Activated CD8-positive, alpha-beta memory T cell treated with anti-CD3 and anti-CD28 coated beads, Interleukin-2, amount 50 U/mL, for 24 hours (primary cell): ENCODE results near the gene HAPSTR1.
A peak's percentile ranks its signal among the peaks of the same experiment; 100 is the strongest.
"Not testable (repeated sequence)": the region's sequence is repeated elsewhere in the genome, so short reads cannot be mapped to it uniquely, and the experiment has no call there.

ENCODE experiments used
- DNase-seq: peaks from one replicate; pipeline ENCODE4 v3.0.0-alpha.2; 2020; ENCODE audit errors: extremely low read depth

HAPSTR1 gene, protein sequence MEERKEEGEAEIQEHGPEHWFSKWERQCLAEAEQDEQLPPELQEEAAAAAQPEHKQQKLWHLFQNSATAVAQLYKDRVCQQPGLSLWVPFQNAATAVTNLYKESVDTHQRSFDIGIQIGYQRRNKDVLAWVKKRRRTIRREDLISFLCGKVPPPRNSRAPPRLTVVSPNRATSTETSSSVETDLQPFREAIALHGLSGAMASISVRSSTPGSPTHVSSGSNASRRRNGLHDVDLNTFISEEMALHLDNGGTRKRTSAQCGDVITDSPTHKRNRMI

GRCh38 chr16:9090960-9091866 is at the start of gene HAPSTR1:
HAPSTR1 (plus strand) TSS chr16:9091644; CDS start chr16:9092045, 401 bp downstream.
- peak; percentile 98 for DNase-seq

DNA sequence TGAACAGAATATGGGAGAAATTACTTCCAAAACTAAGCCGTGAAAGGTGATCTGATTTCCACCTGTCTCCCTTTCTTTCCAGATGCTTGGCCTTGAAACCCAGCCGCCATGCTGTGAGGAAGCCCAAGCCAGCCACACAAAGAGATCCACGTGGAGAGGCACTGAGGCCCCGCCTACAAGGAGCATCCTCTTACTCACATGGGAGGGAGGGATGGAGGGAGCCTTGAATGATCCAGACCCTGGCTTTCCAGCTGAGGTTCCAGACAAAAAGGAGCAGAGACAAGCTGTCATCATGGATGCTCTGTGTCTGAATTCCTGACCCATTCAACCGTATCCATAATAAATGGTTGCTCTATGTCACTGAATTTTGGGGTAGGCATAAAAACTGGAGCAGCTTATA is 48.9 kb upstream of the HAPSTR1 start:
- DNase-seq = no peak

DNA sequence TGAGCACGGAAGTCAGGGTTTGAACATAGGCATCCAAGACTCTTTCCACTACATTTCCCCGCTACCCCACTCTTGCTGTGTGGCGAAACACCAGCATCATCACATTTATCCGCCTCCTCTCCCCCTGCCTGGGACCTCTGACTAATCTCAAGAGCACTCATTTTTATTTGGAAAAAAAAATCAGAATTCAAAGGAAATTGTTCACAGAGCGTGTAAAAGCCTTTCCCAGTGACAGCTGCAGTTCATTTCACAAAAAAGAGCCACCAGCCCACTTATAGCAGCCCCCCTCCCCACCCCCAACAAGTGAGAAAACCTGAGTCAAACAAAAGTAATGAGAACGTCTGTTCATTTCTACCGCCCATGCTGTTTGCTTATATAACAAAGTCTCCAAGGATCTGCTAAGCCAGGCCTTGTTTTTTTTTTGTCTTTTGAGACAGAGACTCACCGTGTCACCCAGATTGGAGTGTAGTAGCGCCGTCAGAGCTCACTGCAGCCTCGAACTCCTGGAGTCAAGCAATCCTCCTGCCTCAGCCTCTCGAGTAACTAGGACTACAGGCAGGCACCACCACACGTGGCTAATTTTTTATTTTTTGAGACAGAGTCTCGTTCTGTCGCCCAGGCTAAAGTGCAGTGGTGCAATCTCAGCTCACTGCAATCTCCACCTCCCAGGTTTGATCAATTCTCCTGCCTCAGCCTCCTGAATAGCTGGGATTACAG is 48.3 kb upstream of the HAPSTR1 start:
- DNase-seq = no peak

GRCh38 chr16:9045562-9045961 is 45.9 kb upstream of the HAPSTR1 start:
- not testable (repeated sequence) for DNase-seq

DNA sequence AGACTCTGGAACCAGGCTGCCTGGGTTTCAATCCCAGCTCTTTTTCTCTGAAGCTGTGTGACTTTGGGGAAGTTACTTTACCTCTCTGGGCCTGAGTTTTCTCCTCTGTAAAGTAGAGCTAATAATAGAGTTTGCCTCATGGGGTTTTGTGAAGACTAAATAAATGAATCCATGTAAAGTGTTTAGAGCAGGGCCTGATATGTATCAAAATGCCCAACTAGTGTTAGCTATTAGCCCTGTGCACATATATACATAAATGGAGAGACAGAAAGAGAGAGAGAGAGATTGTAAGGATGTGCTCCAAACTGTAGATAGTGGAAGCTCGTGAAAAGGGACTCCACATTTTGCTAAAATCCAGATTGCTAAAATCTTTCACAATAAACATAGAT is 44.8 kb upstream of the HAPSTR1 start:
- no peak for DNase-seq

DNA sequence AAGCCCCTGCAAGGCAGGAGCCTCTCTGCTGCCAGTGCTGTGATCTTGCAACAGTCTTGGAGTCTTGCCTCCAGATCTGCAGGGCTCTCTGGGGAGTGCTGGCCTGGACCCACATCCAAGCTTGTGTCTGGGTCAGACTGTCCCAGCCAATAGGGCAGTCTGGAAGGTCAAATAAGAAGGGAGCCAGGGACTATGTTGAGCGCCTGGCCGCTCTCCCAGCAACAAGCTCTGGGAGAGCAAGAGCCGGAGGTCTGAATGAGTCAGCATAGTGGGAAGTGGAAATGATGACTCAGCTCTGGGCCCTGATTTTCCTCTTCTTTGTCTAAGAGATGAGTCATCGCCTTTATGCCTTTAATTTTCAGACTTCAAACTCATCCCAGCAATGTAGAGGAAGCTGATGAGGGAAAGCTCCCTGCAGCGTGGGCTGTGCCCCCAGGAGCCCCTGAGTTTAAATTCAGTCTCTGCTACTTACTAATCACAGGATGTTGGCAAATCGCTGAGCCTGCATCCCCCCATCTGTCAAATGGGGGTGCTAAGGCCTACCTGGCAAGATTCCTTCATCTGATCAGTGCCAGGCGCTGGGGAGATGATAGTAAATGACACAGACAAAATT is 43.6 kb upstream of the HAPSTR1 start:
- DNase-seq = no peak

GRCh38 chr16:9048302-9048700 is 43.1 kb upstream of the HAPSTR1 start:
- no peak for DNase-seq

DNA sequence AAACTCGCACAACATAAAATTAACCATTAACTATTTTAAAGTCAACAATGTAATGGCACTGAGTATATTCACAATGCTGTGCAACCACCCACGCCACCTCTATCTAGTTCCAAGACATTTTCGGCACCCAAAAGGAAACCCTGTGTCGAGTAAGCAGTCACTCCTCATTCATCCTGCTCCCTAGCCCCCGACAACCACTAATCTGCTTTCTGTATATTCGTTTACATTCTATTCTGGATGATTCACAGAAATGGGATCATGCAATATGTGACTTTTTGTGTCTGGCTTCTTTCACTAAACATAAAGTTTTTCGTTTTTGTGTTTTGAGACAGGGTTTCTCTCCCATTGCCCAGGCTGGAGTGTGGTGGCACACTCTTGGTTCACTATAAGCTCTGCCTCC is 42.2 kb upstream of the HAPSTR1 start:
- no peak for DNase-seq

DNA sequence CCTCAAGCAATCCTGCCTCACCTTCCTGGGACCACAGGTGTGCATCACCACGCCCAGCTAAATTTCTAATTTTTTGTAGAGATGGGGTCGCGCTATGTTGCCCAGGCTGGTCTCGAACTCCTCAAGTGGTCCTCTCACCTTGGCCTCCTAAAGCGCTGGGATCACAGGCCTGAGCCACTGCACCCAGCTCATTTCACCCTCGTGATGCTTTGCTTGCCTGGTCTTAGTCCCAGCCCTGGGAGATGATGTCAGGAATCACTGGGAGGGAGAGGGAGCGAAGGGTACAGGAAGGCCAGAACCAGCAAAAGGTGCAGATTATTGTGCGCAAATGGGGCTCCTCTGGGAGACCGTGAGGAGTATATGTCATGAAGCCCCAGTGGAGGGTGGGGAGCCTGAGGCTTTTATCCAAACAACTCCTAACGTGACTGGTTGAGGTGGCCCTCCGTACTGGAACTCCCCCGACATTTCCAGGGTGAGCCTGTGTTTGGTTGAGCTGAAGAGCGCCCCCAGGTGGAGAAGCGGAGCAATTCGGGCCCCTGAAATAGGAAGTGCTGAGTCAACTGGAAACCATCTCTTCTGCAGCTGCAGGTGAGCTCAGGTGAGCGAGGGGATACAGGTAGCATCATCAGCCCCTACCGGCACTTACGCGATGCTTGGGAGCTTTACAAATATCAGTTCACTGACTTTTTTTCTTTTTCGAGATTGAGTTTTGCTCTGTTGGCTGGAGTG is 41.2 kb upstream of the HAPSTR1 start:
- DNase-seq = no peak

- no peak for DNase-seq
Observed at GRCh38 chr16:9053006-9053601, 38.3 kb upstream of the HAPSTR1 start.

GRCh38 chr16:9054460-9054859 is 37.0 kb upstream of the HAPSTR1 start:
- no peak for DNase-seq

GRCh38 chr16:9055115-9055514 is 36.3 kb upstream of the HAPSTR1 start:
- DNase-seq = no peak

- DNase-seq = no peak
Observed at GRCh38 chr16:9055661-9056060, 35.8 kb upstream of the HAPSTR1 start.

DNA sequence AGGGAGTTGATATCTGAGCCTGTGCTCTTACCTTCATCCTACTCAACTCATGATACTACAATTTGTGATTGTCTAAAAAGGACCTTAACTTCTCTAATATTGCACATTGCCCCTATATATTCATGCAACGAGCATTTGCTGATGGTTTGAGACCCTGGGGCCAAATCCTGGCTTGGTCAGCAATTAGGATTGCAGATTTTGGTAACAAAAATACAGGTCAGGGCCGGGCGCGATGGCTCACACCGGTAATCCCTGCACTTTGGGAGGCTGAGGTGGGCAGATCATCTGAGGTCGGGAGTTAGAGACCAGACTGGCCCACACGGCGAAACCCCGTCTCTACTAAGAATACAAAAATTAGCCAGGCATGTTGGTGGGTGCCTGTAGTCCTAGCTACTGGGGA is 35.4 kb upstream of the HAPSTR1 start:
- no peak for DNase-seq

DNA sequence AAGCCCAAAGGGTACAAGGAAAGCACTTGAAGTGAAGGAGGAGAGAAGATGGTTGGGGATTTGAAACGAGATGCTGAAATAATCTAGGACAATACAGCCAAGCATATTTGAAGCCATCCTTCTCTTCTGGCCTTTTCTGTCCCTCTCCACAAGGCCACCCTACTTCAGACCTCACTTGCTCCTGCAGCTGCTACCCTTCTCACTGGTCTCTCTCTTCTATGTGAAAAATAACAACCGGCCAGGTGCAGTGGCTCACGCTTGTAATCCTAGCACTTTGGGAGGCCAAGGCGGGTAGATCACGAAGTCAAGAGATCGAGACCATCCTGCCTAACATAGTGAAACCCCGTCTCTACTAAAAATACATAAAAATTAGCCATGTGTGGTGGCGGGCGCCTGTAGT is 33.2 kb upstream of the HAPSTR1 start:
- DNase-seq = no peak

DNA sequence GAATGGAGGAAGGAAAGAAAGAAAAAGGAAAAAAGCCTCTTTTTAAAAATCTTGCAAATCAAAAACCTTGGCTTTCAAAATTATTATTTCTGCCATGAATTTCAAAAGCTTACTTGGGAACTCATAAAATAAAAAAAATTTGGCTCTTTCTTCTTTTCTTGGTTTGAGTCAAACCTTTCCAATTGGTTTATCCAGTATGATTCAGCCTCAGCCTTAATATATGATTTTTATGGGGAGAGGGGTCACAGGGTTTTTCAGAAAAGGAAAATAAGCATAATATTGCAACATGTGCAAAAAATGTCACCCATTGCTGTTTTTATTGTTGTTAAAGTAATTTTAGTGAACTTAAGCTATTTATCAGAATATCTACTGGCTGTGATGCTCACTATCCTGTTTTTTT is 31.2 kb upstream of the HAPSTR1 start:
- DNase-seq = no peak

- DNase-seq = no peak
Observed at GRCh38 chr16:9061358-9061813, 30.1 kb upstream of the HAPSTR1 start.

DNA sequence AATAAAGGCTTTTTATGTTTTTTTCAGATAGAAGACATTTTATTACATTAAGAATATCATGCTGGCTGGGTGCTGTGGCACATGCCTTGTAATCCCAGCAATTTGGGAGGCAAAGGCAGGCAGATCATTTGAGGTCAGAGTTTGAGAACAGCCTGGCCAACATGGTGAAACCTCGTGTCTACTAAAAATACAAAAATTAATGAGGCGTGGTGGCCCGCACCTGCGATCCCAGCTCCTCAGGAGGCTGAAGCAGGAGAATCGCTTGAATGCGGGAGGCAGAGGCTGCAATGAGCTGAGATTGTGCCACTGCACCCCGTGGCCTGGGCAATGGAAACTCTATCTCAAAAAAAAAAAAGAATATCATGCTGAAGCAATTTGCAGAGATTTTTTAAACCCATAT is 29.1 kb upstream of the HAPSTR1 start:
- no peak for DNase-seq

GRCh38 chr16:9065077-9065476 is 26.4 kb upstream of the HAPSTR1 start:
- DNase-seq = no peak

DNA sequence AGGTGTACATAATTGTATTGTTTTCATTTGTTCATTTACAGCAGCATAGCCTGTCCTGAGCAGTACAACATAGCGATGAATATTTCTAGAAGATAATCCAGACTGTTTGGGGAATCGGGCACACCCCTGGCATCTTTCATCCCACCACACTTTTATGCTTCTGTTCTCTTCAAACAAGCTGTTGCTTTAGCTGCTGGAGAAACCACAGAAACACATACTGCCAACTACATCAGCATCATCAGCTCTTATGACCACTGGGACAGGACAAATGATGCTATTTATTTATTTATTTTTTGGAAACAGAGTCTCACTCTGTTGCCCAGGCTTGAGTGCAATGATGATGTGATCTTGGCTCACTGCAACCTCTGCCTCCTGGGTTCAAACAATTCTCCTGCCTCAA is 22.6 kb upstream of the HAPSTR1 start:
- DNase-seq = no peak

DNA sequence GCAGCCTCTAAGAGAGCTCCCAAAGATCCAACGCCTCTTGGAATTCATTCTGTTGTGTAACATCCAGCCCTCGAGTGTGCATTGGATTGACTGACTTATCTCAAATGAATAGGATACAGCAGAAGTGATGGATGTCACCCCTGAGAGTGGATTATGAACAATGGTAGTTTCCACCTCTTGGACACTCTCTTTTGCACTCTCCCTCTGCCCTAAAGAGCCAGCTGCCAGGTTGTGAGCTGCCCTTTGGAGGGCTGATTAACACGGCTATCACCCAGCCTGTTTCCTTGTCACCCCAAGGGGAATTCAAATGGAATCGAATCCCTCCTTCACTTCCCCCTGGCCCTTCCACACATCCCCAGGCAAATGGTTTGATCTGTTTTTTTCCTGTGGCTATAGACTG is 21.2 kb upstream of the HAPSTR1 start:
- DNase-seq = no peak
